GM21737 (cell line): Measurements from ENCODE around the gene RIMBP2.

Experiments used
- ATAC-seq: cut with Tn5 transposase; IDR thresholded peaks from one replicate; pipeline ENCODE4 v1.9.1; 2021; ENCODE audit warnings: mild to moderate bottlenecking, moderate library complexity; ENCODE audit not compliant: unreplicated experiment

RIMBP2 gene

DNA sequence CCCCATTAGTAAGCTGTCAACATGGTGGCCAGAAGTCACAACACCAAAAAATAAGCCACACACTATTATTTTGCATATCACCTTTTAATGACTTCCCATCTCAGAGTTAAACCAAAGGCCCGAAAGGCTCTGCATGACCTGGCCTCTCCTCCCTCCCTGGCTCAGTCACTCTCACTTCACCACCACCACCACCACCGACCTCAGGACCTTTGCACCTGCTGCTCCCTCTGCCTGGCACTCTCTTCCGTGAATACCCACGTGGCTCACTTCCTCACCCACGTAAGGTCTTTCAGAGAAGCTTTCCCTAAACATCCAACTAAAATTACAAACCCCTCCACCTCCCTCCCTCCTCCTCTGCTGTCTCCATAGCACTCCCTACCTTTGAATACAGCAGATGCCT is 134.3 kb downstream of the RIMBP2 start:
- no peak for ATAC-seq

DNA sequence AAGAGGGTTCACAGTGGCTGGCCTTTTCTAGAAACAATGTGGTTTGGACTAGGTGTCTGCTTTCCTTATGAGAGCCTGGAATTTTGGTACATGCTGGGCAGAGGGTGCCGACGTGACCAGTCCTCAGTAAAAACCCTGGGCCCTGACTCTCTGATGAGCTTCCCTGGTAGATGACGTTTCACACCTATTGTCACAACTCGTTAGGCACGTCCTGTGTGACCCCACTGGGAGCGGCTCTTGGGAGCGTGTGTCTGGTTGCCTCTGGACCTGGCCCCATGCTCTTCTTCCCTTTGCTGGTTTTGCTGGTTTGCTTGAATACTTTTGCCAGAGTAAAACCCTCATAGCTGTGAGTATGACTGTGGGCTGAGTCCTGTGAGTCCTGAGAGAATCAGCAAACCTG is 136.9 kb downstream of the RIMBP2 start:
- no peak for ATAC-seq

DNA sequence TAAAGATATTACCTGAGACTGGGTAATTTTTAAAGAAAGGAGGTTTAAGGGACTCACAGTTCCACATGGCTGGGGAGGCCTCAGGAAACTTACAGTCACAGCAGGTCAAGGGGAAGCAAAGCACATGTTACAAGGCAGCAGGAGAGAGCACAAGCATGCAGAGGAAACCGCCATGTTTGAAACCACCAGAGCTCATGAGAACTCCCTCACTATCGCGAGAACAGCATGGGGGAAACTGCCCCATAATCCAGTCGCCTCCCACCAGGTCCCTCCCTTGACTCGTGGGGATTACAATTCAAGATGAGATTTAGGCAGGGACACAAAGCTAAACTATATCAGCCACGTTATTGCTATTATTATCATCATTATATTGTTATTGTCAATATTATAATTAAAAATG is 138.7 kb downstream of the RIMBP2 start:
- ATAC-seq = no peak

DNA sequence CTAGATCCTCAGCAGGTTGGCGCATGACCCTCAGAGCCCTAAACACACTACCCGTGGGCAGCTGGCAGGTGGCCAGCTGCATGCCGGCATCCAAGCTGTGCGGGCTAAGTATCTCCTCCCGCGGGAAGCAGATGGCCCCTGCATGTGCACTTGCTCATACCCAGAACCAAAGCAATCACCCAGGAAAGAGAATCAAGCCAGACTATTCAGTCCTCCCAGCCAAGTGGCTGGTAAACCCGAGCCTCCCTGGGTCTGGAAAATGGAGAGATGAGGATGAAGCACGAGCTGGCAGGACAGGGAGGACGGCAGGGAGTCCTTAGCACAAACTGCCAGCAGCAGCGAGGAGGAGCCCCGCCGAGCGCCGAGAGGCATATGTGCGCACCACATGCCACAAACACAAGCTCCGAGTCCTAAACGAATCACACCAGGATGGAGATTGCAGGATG is 139.7 kb downstream of the RIMBP2 start:
- ATAC-seq = no peak

DNA sequence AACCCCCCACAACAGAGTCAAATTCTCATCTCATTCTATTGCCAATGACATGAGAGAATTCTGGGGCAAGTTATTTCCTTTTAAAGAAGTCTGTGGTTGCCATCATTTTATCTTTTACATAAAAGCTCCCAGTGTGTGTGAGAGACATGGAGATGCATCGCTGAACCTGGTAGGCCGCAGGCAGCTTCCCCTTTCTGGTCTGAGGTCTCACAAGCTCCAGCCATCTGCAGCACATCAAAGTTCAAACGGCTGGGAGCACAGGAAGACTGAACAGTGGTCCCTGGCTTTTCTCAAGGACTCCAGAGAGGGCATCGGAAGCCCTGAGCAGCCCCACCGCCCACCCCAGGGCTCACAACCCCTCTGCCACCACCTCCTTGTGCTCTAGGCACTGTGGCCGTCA is 141.7 kb downstream of the RIMBP2 start:
- no peak for ATAC-seq

DNA sequence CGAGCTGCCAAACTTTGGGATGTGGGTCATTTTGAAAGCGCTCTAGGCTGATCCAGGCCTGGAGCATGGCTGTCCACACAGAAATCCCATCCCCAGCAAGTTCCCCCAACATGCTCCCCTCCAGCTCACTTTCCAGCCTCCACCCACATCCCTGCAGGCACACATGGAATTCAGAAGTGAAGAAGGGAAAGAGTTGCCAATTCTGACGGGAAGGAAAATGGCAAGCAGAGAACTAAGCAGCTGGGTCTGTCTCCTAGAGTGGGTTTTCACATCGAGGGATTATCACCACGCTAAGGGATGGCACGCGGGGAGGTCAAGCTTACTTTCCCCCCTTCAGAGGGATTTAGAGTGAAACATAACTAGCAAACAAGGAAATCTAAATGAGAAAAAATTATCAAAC is 142.3 kb downstream of the RIMBP2 start:
- ATAC-seq = no peak

DNA sequence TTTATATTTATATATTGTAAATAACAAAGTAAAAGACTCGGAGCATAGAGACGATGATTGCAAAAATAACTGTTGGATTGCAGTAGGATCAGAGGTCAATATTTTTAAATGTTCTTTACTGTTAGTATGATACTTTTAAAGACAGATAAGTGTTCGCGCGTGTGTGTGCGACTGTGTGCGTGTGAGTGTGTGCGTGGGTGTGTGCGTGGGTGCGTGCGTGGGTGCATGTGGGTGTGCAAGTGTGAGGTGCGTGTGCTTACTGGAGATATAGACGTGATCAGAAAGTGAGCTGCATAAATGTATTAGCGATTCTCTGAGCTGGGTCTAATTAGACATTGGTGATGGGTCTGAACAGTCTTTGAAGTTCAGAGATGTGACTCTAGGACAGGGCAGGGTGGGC is 142.9 kb downstream of the RIMBP2 start:
- ATAC-seq = no peak

DNA sequence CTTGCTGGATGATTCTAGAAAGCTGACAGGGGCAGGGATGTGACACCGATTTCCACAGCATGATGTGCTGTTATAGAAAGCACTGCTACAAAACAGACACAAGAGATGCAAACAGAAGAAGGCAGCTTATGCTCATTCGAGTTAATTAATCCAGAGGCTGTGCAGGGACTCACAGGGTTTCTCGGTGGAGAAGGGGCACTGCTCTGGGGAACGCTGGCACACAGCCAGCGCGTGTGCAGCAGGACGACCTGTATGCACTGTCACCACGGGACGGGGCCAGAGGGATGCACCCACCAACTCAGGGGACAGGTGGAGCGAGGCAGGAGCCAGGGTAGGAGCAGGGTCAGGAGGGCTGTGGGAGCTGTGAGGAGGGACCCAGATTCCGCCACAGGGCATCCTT is 143.5 kb downstream of the RIMBP2 start:
- no peak for ATAC-seq

DNA sequence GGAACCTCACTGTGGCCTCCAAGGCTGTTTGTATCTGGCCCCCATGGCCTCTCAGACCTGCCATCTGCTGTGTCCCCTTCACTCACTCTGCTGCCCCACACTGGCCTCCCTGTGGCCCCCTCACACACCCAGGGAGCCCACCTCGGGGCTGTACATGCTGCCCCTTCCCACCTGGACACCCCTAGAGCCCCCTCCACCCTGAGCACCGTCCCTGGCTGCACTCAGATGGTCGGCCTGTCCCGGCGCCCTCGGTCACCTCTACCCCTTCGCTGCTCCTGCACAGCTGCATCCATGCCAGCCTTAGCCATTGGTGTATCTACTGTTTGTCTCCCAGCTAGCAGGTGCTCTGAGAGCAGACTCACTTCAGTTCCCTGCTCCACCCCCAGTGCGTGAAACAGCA is 144.4 kb downstream of the RIMBP2 start:
- no peak for ATAC-seq

DNA sequence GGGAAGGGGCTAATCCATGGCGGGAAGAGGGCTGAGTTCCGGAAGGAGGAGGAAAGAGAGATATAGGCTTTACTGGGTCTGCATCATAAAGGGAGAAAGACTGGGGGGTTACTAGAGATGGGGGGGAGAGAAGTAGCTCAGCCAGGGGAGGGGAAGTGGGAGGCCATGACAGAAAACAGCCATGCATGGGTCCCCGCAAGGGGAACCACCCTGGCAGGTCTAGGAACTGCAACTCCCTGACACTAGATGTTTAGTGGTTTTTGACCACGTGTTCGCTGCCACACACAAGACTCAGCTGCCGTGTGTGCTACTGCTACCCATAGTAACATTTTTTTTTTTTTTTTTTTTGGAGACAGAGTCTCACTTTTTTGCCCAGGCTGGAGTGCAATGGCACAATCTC is 145.0 kb downstream of the RIMBP2 start:
- ATAC-seq = no peak

DNA sequence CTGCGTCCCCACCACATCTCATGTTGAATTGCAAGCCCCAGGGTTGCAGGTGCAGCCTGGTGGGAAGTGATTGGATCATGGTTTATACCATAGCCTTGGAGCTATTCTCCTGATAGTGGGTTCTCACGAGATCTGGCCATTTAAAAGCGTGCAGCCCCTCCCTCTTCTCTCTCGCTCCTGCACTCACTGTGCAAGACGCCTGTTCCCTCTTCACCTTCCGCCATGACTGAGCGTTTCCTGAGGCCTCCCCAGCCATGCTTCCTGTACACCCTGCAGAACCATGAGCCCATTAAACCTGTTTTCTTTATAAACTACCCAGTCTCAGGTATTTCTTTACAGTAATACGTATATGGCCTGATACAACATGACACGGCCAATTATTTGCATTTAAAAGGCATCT is 146.6 kb downstream of the RIMBP2 start:
- ATAC-seq = no peak

DNA sequence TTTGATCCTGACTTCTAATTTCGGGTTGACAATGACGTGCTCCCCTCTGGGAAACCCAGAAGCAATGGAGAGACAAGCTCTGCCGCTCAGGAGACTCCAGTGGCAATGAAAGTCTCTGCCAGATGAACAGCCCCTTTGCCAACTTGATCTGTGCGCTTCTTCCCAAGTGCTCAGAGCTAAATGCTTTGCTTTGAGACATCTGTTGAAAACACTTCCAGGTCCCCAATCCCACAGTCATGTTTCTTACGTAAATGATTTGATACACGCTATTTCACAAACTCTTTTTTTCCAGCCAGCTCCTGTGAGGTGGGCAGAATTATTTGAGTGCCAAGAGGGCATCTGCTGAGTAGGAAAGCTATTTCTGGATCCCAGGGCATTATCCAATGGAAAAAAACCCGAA is 147.6 kb downstream of the RIMBP2 start:
- no peak for ATAC-seq

DNA sequence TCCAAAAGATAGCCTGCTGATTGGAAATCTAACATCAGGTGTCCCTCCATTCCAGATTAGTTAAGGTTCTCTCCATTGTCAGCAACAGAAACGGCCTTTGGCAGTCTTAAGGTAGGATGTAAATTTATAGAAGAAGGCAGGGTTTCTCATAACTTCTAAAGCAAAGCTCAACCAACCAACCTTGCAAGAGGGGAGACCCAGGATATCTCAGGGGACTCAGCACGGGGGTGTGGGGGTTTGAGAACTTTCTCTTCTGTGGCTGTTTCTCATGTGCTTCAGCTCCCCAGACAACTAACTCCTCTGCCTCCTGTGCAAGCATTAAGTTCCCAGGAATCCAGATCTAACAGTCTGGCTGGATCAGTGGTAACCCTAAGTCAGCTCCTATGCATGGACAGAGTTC is 148.1 kb downstream of the RIMBP2 start:
- ATAC-seq = no peak

DNA sequence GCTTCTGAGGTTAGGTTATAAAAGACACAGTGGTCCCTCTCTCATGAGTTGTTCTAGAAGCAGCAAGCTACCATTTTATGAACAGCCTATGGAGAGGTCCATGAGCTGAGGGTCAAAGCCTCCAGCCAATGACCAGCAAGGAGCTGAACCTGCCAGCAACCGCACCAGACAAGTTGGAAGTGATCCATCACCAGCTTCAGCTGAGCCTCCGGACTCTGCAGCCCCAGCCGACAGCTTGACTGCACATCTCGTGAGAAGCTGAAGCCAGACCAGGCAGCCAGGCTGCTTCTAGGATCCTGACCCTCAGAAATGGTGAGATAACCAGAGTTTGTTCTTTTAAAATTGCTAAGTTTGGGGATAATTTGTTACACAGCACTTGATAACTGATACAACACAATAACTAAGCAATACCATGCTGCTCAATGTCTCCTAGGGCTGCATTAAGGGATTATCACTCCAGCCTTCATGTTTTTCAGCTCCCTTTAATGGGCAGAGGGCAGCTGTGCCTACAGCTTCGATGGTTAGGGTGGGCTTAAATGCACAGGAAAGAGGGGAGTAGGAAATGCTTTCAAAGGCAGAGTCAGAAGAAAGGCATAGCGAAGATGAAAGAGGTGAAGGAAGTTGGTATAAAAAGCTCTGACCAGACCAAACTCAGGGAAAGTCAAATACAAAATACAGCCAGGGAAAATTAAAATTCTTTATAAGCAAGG is 149.5 kb downstream of the RIMBP2 start:
- ATAC-seq = no peak

DNA sequence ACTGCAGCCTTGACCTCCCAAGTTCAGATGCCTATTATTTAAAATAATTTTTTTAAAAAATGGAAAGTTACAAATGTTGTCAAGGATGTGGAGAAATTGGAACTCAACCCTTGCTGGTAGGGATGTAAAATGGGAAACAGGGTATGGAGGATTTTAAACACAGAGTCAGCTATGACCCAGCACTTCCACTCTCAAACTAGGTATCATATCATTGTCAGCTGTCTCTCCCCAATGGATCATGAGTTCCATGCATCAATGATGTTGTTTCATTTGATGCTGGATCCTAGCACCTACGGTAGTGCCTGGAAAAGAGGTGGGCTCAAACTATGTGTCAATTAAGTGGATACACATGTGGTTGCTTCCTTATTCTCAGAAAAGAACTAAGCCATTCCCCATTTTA is 150.9 kb downstream of the RIMBP2 start:
- ATAC-seq = no peak

DNA sequence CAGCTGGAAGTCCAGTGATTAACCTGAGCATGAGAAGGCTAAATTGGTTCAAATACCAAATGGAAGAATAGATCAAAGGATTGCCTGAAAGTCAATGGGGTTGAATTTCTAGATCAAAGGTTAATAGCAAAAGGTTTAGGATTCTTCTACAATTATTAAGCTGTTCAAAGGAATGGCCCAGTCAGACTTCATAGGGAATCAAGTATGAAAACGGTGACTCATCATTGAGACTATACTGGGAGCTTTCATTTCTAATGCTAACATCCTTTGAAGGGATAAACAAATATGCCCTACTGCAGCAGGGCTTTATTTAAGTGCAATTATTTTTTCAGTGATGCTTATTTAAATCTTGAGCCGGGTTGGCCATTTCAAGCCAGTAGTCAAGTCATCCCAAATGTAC is 152.8 kb downstream of the RIMBP2 start:
- ATAC-seq = no peak

DNA sequence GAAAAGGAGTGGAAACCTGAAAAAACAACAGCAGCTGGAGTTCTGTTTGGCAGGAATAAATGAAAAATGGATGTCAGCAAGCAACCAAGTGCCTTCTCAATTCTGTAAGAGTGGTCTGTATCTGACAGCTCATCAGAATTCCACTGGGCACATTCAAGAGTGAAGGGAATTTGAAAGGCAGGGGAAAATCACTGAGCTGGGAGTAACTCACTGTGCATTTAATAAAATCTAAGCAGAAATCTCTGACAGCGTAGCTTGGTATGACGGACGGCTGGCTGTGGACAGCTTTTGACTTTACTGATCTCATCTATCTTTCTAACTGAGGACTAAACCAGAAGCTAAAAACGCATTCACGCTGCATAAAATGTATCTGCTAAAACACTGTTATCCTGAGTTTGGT is 153.4 kb downstream of the RIMBP2 start:
- ATAC-seq = no peak

DNA sequence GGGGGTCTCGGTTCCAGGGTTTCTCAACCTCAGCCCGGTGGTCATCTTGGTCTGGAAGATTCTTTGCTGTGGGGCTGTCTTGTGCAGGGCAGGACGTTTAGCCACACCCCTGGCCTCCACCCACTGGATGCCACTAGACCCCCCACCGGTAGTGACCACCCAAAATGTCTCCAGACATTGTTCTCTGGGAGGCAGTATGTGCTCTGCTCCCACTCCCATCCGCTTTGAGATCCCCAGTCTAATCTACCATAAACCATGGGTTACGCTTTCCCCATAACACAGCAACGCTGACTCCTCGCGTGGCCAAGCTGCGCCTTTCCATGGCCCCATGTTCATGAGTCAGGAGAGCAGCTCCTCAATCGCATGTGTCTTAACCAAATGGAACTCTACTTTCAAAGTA is 155.8 kb downstream of the RIMBP2 start:
- ATAC-seq = no peak

DNA sequence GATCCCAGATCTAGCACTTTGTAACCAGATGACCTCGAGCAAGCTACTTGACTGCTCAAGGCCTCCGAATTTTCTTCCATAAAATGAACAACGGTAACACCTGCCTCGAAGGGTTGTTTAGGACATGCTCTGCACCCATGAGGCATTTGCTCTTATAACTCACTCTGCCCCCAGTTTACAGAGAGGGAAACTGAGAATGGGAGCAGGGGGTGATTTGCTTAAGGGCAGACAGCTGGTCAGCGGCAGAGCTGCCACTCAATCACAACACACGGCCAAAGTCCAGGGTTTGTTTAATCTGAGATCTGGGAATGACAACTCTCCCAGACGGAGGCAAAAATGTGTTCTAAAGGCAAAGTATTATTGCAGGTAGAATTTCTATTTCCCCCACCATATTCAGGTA is 156.3 kb downstream of the RIMBP2 start:
- no peak for ATAC-seq

DNA sequence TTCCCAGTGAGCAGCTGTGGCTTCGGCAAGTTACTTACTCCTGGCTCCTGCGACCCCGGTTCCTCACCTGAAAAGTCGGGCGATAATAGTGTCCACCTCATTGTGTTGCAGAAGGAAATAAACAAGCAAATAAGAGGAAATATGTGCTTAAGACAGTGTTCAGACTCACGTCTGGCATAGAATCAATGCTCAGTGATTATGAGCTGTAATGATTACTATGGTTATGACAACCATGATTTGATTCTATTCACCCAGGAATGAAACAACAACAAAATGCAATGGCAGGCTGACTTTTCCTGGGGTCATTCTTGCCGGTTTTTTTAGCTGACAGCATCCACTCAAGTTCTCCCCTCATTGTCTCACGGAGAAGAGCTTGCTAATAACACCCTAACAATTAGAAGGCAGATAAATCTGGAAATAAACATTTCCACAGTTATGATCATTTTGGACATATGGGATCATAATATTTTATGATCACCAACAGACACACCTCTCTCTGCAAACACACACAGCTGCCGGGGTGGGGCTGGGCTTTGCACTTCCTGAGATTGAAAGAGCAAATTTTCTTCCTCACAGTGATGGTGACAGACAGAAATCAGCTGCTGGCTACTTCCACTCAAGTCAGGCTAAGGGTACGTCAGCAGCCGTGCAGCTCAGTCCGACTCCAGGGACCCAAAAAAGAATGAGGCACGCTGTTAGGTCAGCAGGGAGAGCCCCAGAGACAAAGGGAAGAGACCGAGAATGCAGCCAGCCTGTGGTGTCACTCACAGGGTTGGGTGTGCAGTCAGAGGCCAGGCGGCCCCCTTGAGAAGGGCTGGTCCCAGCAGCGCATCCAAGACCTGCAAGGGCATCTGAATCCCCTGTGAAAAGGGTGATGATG is 158.0 kb downstream of the RIMBP2 start:
- no peak for ATAC-seq

DNA sequence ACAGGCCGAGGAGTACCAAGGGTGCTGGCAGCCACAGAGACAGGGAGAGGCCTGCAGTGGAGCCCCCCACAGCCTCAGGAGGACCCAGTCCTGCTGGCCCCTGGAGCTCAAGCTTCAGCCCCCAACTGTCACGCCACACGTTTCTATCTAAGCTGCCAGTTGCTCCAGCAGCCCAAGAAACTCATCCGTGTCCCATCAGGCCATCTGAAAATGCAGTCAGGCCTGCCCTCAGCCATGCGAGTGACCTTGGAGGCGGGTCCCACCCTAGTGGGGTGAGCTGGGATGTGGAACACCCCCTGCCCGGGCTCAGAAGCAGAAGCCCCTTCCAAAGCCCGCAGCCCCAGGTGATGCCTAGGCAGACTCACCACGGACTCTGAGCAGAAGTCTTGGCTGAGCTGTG is 158.9 kb downstream of the RIMBP2 start:
- no peak for ATAC-seq

DNA sequence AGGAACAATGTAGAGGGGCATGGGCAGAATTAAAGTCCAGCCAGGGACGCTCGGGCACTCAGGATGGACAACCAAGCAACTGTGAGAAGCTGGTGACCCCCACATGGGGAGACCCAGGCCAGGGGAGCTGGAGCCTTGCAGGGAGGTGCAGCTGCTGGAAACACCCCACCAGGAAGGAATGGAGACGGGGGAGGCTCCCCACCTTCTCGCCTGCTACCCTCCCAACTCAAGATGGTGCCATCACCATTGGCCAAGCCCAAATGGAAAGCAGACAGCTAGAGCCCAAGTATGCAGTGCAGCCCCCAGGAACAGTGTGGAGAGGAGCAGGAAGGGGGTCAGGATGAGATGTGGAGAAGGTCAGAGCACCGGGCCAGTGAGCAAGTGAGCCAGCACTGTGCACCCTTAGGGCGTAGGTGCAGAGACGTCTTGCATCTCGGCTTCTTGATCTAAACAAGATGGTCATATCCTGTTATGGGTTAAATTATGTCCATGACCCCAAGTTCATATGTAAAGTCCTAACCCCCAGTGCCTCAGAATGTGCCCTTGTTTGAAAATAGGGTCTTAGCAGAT is 159.5 kb downstream of the RIMBP2 start:
- no peak for ATAC-seq
